Fibroblast of mammary gland (primary cell): ENCODE measurements around the gene RAI14.

Experiments
- DNase-seq: peaks from one replicate; pipeline ENCODE4 v3.0.0-alpha.2; 2010; ENCODE audit warnings: low read depth
- H3K4me3 ChIP-seq: 2 replicates; pipeline ENCODE4 v1.5.1; 2011; ENCODE audit warnings: low read depth, mild to moderate bottlenecking, low read length, moderate library complexity; ENCODE audit not compliant: control insufficient read depth
- TF ChIP-seq, protein P1 (sequence below): conservative IDR thresholded peaks from 2 replicates; pipeline ENCODE4 v1.5.1; 2011; ENCODE audit warnings: low read depth, low read length, inconsistent platforms; ENCODE audit not compliant: control insufficient read depth, insufficient read depth

The RAI14 gene

GRCh38 chr5:34703767-34704713 lies 47.9 kb downstream of the RAI14 start:
- TF ChIP-seq, protein P1, sequence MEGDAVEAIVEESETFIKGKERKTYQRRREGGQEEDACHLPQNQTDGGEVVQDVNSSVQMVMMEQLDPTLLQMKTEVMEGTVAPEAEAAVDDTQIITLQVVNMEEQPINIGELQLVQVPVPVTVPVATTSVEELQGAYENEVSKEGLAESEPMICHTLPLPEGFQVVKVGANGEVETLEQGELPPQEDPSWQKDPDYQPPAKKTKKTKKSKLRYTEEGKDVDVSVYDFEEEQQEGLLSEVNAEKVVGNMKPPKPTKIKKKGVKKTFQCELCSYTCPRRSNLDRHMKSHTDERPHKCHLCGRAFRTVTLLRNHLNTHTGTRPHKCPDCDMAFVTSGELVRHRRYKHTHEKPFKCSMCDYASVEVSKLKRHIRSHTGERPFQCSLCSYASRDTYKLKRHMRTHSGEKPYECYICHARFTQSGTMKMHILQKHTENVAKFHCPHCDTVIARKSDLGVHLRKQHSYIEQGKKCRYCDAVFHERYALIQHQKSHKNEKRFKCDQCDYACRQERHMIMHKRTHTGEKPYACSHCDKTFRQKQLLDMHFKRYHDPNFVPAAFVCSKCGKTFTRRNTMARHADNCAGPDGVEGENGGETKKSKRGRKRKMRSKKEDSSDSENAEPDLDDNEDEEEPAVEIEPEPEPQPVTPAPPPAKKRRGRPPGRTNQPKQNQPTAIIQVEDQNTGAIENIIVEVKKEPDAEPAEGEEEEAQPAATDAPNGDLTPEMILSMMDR: no peak
- no peak overlapping the region for H3K4me3 ChIP-seq
- no peak for DNase-seq

DNA sequence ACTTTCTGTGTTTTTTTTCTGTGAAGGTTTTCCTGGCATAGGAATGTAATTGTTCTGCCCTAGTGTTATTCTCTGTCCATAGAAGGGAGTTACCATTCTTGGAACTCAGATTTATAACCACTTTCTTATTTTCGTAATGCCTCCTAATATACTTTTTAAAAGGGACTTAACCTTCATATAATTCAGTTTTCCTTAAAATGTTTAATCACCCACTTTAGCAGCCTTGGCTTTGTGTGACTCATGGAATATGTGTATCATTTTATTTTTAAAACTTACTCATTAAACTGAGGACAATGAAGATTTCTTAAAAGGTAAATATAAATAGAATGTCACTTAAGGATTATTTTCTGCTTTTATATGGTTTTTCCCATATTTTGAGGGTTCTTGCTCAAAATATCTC lies 50.0 kb downstream of the RAI14 start:
- TF ChIP-seq, protein P1: no peak
- no peak overlapping the region for H3K4me3 ChIP-seq
- peak; percentile 35 for DNase-seq

GRCh38 chr5:34707451-34708107 lies 51.5 kb downstream of the RAI14 start:
- DNase-seq: no peak

DNA sequence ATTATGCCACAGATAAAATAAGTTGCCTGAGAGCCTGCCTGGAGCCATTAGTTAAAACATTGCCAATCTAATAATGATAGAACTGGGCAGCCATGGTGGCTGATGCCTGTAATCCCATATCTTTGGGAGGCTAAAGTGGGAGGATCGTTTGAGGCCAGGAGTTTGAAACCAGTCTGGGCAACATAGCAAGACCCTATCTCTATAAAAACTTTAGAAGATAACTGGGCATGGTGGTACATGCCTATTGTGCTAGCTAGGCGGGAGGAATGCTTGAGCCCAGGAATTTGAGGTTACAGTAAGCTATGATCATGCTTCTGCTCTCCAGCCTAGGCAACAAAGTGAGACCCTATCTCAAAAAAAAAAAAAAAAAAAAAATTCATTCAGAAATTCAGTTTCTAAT lies 52.6 kb downstream of the RAI14 start:
- H3K4me3 ChIP-seq: no peak overlapping the region
- no peak for DNase-seq
- TF ChIP-seq, protein P1: no peak

More at GRCh38 chr5:34707451-34708107, 51.5 kb downstream of the RAI14 start:
- H3K4me3 ChIP-seq: no peak overlapping the region
- TF ChIP-seq, protein P1: no peak

DNA sequence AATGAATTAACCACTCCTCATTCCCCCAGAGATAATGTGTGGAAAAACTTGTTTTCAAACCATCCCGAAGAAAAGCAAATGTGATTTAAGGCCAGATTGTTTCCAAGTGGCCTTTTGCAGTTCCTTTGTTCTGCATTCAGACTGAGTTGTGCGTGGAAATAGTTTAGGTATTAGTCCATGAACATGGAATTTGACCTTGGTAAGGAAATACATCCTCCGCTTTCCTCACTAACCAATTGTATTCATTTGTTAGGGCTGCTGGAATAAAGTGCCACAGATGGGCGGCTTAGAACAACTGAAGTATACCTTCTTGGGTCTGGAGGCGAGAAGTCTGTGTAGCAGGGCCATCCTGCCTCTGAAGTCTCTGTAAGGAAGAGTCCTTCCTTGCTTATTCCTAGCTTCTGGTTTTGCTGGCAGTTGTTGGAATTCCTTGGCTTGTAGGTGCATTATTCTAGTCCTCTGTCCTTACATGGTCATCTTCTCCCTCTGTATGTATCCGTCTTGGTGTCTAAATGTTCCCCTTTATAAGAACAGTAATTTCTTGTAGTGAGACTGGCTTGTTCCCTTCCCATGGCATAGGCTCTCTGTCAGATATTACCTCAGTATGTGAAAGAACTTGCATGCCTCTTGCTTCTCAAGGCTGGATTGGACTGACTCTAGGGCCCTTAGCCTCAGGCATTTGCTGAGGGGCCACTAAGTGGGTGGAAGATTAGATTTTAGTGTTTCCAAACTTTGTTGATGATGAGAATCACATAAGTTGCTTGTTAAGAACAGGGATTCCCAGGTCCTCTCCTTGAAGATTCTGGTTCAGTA lies 53.9 kb downstream of the RAI14 start:
- TF ChIP-seq, protein P1: no peak
- no peak overlapping the region for H3K4me3 ChIP-seq
- peak; percentile 84 for DNase-seq

DNA sequence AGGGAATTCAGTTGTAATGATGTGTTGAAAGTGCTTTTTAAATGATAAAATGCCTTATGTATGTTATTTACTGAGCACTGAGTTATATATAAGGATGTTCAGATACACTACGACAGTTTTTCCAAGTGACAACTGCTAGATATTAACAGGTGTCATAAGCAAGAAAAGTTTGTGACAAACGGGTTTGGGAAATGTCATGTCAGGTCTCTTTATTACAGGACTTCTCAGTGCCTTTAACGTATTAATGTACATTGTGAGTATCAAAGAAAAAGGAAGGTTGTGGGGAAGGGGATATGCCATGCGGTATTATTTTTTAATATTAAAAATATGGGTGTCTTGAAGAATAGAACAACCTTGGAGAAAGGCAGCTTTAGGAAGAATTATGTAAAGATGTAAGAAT lies 56.4 kb downstream of the RAI14 start:
- TF ChIP-seq, protein P1: no peak
- no peak for DNase-seq
- H3K4me3 ChIP-seq: no peak overlapping the region
